ENCODE measurements around the gene OSBPL2.

DNA sequence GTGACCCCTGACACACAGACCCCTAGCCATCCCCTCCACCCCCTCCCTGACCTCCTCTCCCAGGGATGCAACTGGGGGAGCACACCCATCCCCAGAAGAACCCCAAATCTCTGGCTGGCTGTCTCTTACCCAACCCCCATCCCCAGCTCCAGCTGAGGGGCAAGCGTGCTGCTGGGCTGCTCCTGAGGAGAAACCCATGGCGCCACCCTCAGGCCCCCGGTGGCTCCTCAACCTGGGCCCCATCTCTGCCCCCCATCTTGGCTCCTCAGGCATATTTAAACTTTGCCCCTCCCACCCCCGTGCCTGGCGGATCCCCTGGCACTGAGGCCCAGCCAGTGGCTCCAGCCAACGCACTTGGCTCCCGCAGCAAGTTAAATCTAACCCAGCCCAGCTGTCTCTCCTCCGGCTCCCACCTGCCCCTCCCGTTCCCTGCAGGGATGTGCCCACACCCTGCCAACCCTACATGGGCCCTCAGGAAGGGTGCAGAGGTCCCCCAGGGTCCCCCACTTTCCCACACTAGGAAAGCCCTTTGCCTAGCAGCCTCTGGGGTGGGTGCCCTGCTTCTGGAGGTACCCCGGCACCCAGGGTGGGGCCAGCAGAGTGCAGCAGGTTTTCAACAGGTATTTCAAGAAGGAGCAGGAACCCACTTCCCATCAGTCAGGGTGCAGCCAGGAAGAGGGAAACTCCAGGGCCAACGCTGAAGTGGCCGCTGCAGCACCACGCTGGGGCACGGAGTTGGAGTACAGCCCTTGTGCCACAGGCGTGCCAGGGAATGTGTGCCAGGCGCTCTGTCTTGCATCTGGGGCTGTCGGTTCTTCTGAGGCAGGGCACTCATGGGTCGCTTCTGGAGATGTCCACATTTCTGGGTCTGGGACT is 5.3 kb upstream of the OSBPL2 start:
- TF ChIP-seq EZH2 (IDR thresholded peaks at IDR 0.05; ENCODE audit: borderline replicate concordance, low read depth, low read length, severe bottlenecking) (no peak), POLR2A (IDR thresholded peaks at IDR 0.05; ENCODE audit: low read depth, low read length) (no peak), MYC (IDR thresholded peaks at IDR 0.05; ENCODE audit: low read depth, low read length) (no peak), CTCF (IDR thresholded peaks at IDR 0.05; ENCODE audit: extremely low read depth in 1 of 2, insufficient read depth in 1 of 2, low read depth in 1 of 2, low read length in 2 of 2) (no peak), POLR2AphosphoS5 (IDR thresholded peaks at IDR 0.05; ENCODE audit: insufficient read depth, low read depth, low read length) (no peak), FOS (IDR thresholded peaks at IDR 0.05; ENCODE audit: borderline replicate concordance, insufficient read depth, low read length) (no peak), JUN (IDR thresholded peaks at IDR 0.05; ENCODE audit: borderline replicate concordance, insufficient read depth, insufficient read length, low read depth) (no peak)
- TF ChIP-seq, protein P1, sequence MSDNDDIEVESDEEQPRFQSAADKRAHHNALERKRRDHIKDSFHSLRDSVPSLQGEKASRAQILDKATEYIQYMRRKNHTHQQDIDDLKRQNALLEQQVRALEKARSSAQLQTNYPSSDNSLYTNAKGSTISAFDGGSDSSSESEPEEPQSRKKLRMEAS (IDR thresholded peaks at IDR 0.05; ENCODE audit: insufficient read depth, insufficient read length) = no peak

All from endothelial cell of umbilical vein (primary cell).